HG03342 (cell line): ENCODE results near the gene CMSS1.

Experiments
- ATAC-seq: cut with Tn5 transposase; IDR thresholded peaks from one replicate; pipeline ENCODE4 v1.9.1; 2021; ENCODE audit warnings: mild to moderate bottlenecking, moderate library complexity; ENCODE audit not compliant: unreplicated experiment

CMSS1 gene

GRCh38 chr3:100159331-100160153 is 341.9 kb downstream of the CMSS1 start:
- ATAC-seq, result no peak

GRCh38 chr3:100160521-100160920 is 342.9 kb downstream of the CMSS1 start:
- no peak for ATAC-seq

- ATAC-seq, result no peak
Observed at GRCh38 chr3:100163787-100164186, 346.1 kb downstream of the CMSS1 start.

- ATAC-seq, result no peak
Observed at GRCh38 chr3:100164743-100165142, 347.1 kb downstream of the CMSS1 start.

GRCh38 chr3:100165926-100166550 is 348.4 kb downstream of the CMSS1 start:
- ATAC-seq, result no peak

- no peak for ATAC-seq
Observed at GRCh38 chr3:100169201-100169920, 351.7 kb downstream of the CMSS1 start.

GRCh38 chr3:100170486-100170885 is 352.8 kb downstream of the CMSS1 start:
- ATAC-seq, result no peak

- ATAC-seq, result no peak
Observed at GRCh38 chr3:100171211-100171914, 353.7 kb downstream of the CMSS1 start.

- no peak for ATAC-seq
Observed at GRCh38 chr3:100173961-100174360, 356.3 kb downstream of the CMSS1 start.

- ATAC-seq, result no peak
Observed at GRCh38 chr3:100175637-100176280, 358.1 kb downstream of the CMSS1 start.

- no peak for ATAC-seq
Observed at GRCh38 chr3:100179692-100180349, 362.2 kb downstream of the CMSS1 start.

- ATAC-seq, result no peak
Observed at GRCh38 chr3:100183608-100184125, 366.0 kb downstream of the CMSS1 start.

GRCh38 chr3:100184948-100185570 is 367.4 kb downstream of the CMSS1 start:
- ATAC-seq, result no peak

- ATAC-seq, result no peak
Observed at GRCh38 chr3:100185847-100186246, 368.2 kb downstream of the CMSS1 start.

GRCh38 chr3:100189444-100189964 is 371.8 kb downstream of the CMSS1 start:
- no peak for ATAC-seq

- no peak for ATAC-seq
Observed at GRCh38 chr3:100195375-100195774, 377.7 kb downstream of the CMSS1 start.

- no peak for ATAC-seq
Observed at GRCh38 chr3:100197876-100198275, 380.2 kb downstream of the CMSS1 start.

GRCh38 chr3:100198579-100199269 is 381.1 kb downstream of the CMSS1 start:
- ATAC-seq, result no peak

GRCh38 chr3:100205171-100205570 is 387.5 kb downstream of the CMSS1 start:
- ATAC-seq, result no peak
